Endothelial cell of umbilical vein (primary cell): ENCODE results near the gene PDSS2. TPM values are rescaled to one million over a fixed set of nuclear protein-coding genes. Genes with fewer than 3 reads are reported as not detected.

Source experiments
- BruUV-seq: library from RNA; stranded (reverse); fragments of 400-500 nt; replicated peaks from 2 replicates; lab custom pipeline; 2021; lab: Mats Ljungman, UMichigan
- CTCF ChIA-PET: fragments of 300-600, 350-600 bp; sonication (Branson Sonifier 250); formaldehyde crosslinking; loops from one replicate; lab custom pipeline; 2021; ENCODE audit warnings: antibody characterized with exemption, inconsistent platforms; lab: Charles Lee
- POLR2A ChIA-PET: fragments of 300-600, 350-600 bp; sonication (Branson Sonifier 250); formaldehyde crosslinking; loops from one replicate; lab custom pipeline; 2021; ENCODE audit warnings: antibody characterized with exemption, inconsistent platforms; lab: Charles Lee
- DNase-seq: peaks from one replicate; pipeline ENCODE4 v3.0.0-alpha.2; 2011; ENCODE audit warnings: low read depth, low spot score
- FAIRE-seq: peaks from 2 replicates; lab custom pipeline; 2011; peaks lifted over from hg19 to GRCh38; lab: Jason Lieb, UNC
- H2AFZ ChIP-seq: 2 replicates; pipeline ENCODE4 v1.6.0; 2012; ENCODE audit warnings: low read depth, low read length, control low read depth, inconsistent platforms
- H3K27ac ChIP-seq: 2 replicates; pipeline ENCODE4 v1.5.1; 2011; ENCODE audit warnings: low read depth, mild to moderate bottlenecking, control low read depth, low read length, moderate library complexity; ENCODE audit not compliant: insufficient read depth
- H3K27me3 ChIP-seq, 2 experiments: 2 replicates each; pipeline versions ENCODE4 v1.6.0 to v1.6.1; 2011; ENCODE audit warnings: low read length in 2 of 2, mixed read lengths in 1 of 2; ENCODE audit not compliant: control insufficient read depth in 2 of 2, insufficient read depth in 2 of 2
- H3K36me3 ChIP-seq, 2 experiments: 2 replicates in 1 of 2; 3 replicates in 1 of 2; pipeline ENCODE4 v1.5.1; 2011; ENCODE audit warnings: low read length in 2 of 2, mild to moderate bottlenecking in 1 of 2, moderate library complexity in 1 of 2; ENCODE audit not compliant: control insufficient read depth in 2 of 2, insufficient read depth in 2 of 2; ENCODE audit errors: extremely low read depth in 1 of 2
- H3K4me1 ChIP-seq: 3 replicates; pipeline ENCODE4 v1.5.1; 2011; ENCODE audit warnings: mild to moderate bottlenecking, low read length; ENCODE audit not compliant: control insufficient read depth, insufficient read depth; ENCODE audit errors: extremely low read depth
- H3K4me2 ChIP-seq: 2 replicates; pipeline ENCODE4 v1.6.1; 2011; ENCODE audit warnings: low read length, control low read depth, mixed read lengths; ENCODE audit not compliant: insufficient read depth
- H3K4me3 ChIP-seq, 3 experiments: fragments of 200-600 bp in 1 of 3; sonication (generic), shearing (Covaris generic) in 1 of 3; replicated peaks in 1 of 3; 2 replicates each; pipeline ENCODE4 v1.5.1; 2011 to 2016; ENCODE audit warnings: control low read depth in 3 of 3, low read length in 3 of 3, mild to moderate bottlenecking in 2 of 3, inconsistent platforms in 1 of 3, low read depth in 1 of 3, moderate library complexity in 1 of 3; ENCODE audit not compliant: insufficient read depth in 1 of 3
- H3K79me2 ChIP-seq: 2 replicates; pipeline ENCODE4 v1.6.0; 2012; ENCODE audit warnings: low read length, inconsistent platforms; ENCODE audit not compliant: control insufficient read depth, insufficient read depth
- H3K9ac ChIP-seq: replicated peaks from 2 replicates; pipeline ENCODE3; 2011; ENCODE audit warnings: low read length, control low read depth; ENCODE audit not compliant: insufficient read depth; ENCODE audit errors: extremely low read depth
- H3K9me1 ChIP-seq: replicated peaks from 3 replicates; pipeline ENCODE4 v1.6.0; 2011; ENCODE audit warnings: mild to moderate bottlenecking, low read length; ENCODE audit not compliant: control insufficient read depth, insufficient read depth; ENCODE audit errors: extremely low read depth
- H3K9me3 ChIP-seq: replicated peaks from 2 replicates; pipeline ENCODE4 v1.5.1; 2012; ENCODE audit warnings: low read length, inconsistent platforms; ENCODE audit not compliant: control insufficient read depth, insufficient read depth
- H4K20me1 ChIP-seq: replicated peaks from 2 replicates; pipeline ENCODE3; 2011; ENCODE audit warnings: mild to moderate bottlenecking, low read length; ENCODE audit not compliant: control insufficient read depth, insufficient read depth; ENCODE audit errors: extremely low read depth
- EZH2 ChIP-seq: IDR thresholded peaks from 2 replicates; pipeline ENCODE4 v1.6.1; 2012; ENCODE audit warnings: borderline replicate concordance, low read depth, mild to moderate bottlenecking, moderate library complexity, low read length, inconsistent platforms; ENCODE audit not compliant: severe bottlenecking
- FOS ChIP-seq: IDR thresholded peaks from 2 replicates; pipeline ENCODE4 v1.6.1; 2011; ENCODE audit warnings: mild to moderate bottlenecking, low read length, moderate library complexity, borderline replicate concordance; ENCODE audit not compliant: insufficient read depth
- GATA2 ChIP-seq: IDR thresholded peaks from 2 replicates; pipeline ENCODE4 v1.7.0; 2011; ENCODE audit warnings: low read depth, mild to moderate bottlenecking, moderate library complexity, mixed read lengths, low read length; ENCODE audit not compliant: insufficient read length, insufficient read depth
- JUN ChIP-seq: IDR thresholded peaks from 2 replicates; pipeline ENCODE4 v1.6.1; 2011; ENCODE audit warnings: borderline replicate concordance, low read depth; ENCODE audit not compliant: insufficient read length, insufficient read depth
- MYC ChIP-seq: IDR thresholded peaks from one replicate; pipeline ENCODE4 v1.6.1; 2011; ENCODE audit warnings: mild to moderate bottlenecking, low read depth, low read length
- POLR2A ChIP-seq: IDR thresholded peaks from 2 replicates; pipeline ENCODE4 v1.6.1; 2012; ENCODE audit warnings: low read depth, mild to moderate bottlenecking, control low read depth, low read length
- POLR2AphosphoS5 ChIP-seq: IDR thresholded peaks from 2 replicates; pipeline ENCODE4 v1.6.1; 2012; ENCODE audit warnings: low read depth, mild to moderate bottlenecking, control low read depth, low read length, moderate library complexity; ENCODE audit not compliant: insufficient read depth
- dilution Hi-C: fragments of 300-500 bp; cut with MboI; formaldehyde crosslinking; loops from one replicate; pipeline ENCODE4 v1.15.0; 2019; ENCODE audit warnings: low sequenced_read_pairs; ENCODE audit not compliant: extremely low pct_ligation_motif_present
- intact Hi-C: fragments of 100-400 bp; cut with micrococcal nuclease; formaldehyde crosslinking; loops from one replicate; pipeline ENCODE4 v1.10.0; 2022
- polyA plus RNA-seq, 4 experiments: library from polyadenylated mRNA; depleted of rRNA in 3 of 4; stranded (reverse) in 3 of 4; unstranded in 1 of 4; fragments of >200 nt; gene quantifications; 2 replicates each; pipeline versions ENCODE4 v1.2.1 to v1.2.3, GENCODE V29; 2011 to 2012; ENCODE audit warnings: missing spikeins in 1 of 4
- total RNA-seq: library from RNA; stranded (reverse); gene quantifications from 2 replicates; pipeline ENCODE4 v1.2.3, GENCODE V29; 2021
- TF ChIP-seq, protein P1 (sequence below): IDR thresholded peaks from 2 replicates; pipeline ENCODE4 v1.6.1; 2011; ENCODE audit not compliant: insufficient read depth, insufficient read length
- TF ChIP-seq, protein P2 (sequence below), 2 donors: IDR thresholded peaks; 1 replicate in 1 of 2; 2 replicates in 1 of 2; pipeline ENCODE4 v1.5.1; 2011; ENCODE audit warnings: low read length in 2 of 2, mild to moderate bottlenecking in 2 of 2, moderate library complexity in 2 of 2, control low read depth in 1 of 2, inconsistent platforms in 1 of 2, low read depth in 1 of 2; ENCODE audit not compliant: insufficient read depth in 1 of 2; ENCODE audit errors: extremely low read depth in 1 of 2

PDSS2 gene
- total and polyA plus RNA-seq, 2 donors (not counting 3 experiments of a cell fraction or from before 2014, with no cell fraction given): 7.6 to 9.3 TPM

DNA sequence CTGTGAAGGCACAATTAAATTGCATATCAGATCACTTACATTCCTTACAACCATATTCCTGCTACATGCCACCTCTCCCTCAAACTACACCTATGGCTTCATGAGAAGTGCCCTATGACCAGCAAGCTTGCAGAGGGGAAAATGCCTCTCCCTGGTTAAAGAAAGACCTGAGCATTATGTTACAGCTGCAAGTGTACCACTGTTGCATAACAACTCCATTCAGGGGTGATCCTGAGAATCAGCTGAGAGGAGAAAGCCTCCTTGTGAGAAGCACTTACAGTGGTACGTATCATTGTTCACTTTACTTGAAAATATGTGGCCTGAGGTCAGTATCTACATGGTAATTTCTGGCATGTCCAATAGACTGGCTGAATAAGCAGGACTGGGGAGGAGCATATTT lies 20.0 kb downstream of the PDSS2 start:
- peaks cover 6% of the 10 kb centered on the region for H3K79me2 ChIP-seq
- CTCF ChIA-PET: interaction anchor here (0.8 kb wide), 1 partner anchor 10 kb away, joined by 3 read pairs; no protein-coding TSS in a partner anchor

More for the DNA sequence above, 20.0 kb downstream of the PDSS2 start:
- Histone ChIP-seq H3K27me3 (no peaks in the 10 kb centered on the region), H3K36me3 (no peaks in the 10 kb centered on the region), H3K9me1 (no peaks in the 10 kb centered on the region), H4K20me1 (no peaks in the 10 kb centered on the region), H3K9ac (no peak overlapping the region), H3K4me1 (peaks cover 3% of the 10 kb centered on the region), H3K4me2 (no peak overlapping the region), H3K9me3 (no peaks in the 10 kb centered on the region), H2AFZ (no peak overlapping the region), H3K4me3 (no peak overlapping the region), H3K27ac (no peak overlapping the region)
- intact Hi-C loops: no loop called here
- FAIRE-seq (no peak), DNase-seq (no peak)
- dilution Hi-C loops: no loop called here
- no TSS peak for BruUV-seq
- POLR2A ChIA-PET: no interaction called here
- TF ChIP-seq POLR2A (no peak), FOS (no peak), POLR2AphosphoS5 (no peak), GATA2 (no peak), EZH2 (no peak), JUN (no peak), MYC (no peak)
- TF ChIP-seq, protein P1, sequence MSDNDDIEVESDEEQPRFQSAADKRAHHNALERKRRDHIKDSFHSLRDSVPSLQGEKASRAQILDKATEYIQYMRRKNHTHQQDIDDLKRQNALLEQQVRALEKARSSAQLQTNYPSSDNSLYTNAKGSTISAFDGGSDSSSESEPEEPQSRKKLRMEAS: no peak
- TF ChIP-seq, protein P2, sequence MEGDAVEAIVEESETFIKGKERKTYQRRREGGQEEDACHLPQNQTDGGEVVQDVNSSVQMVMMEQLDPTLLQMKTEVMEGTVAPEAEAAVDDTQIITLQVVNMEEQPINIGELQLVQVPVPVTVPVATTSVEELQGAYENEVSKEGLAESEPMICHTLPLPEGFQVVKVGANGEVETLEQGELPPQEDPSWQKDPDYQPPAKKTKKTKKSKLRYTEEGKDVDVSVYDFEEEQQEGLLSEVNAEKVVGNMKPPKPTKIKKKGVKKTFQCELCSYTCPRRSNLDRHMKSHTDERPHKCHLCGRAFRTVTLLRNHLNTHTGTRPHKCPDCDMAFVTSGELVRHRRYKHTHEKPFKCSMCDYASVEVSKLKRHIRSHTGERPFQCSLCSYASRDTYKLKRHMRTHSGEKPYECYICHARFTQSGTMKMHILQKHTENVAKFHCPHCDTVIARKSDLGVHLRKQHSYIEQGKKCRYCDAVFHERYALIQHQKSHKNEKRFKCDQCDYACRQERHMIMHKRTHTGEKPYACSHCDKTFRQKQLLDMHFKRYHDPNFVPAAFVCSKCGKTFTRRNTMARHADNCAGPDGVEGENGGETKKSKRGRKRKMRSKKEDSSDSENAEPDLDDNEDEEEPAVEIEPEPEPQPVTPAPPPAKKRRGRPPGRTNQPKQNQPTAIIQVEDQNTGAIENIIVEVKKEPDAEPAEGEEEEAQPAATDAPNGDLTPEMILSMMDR (IDR thresholded peaks at IDR 0.05; ENCODE audit: extremely low read depth in 1 of 2, insufficient read depth in 1 of 2, low read depth in 1 of 2, low read length in 2 of 2): no peak
